WTC11 (cell line): ENCODE data around the gene TPRX2.

Experiments used
- CREM ChIP-seq: sonication (generic); formaldehyde crosslinking; IDR thresholded peaks from 2 replicates; pipeline ENCODE4 v1.8.1; 2022; ENCODE audit warnings: mild to moderate bottlenecking, missing genetic modification reagents, moderate library complexity
- GTF2I ChIP-seq: fragments of 250-450 bp; sonication (Bioruptor Pico); conservative IDR thresholded peaks from 2 replicates; pipeline ENCODE4 v1.4.0; 2021; ENCODE audit warnings: mild to moderate bottlenecking
- SP1 ChIP-seq: sonication (generic); formaldehyde crosslinking; conservative IDR thresholded peaks from 2 replicates; pipeline ENCODE4 v1.8.1; 2022; ENCODE audit warnings: missing genetic modification reagents
- TF ChIP-seq, protein P1 (sequence below): fragments of 200-600 bp; IDR thresholded peaks from 2 replicates; pipeline ENCODE4 v1.8.0; 2022; ENCODE audit warnings: antibody characterized with exemption
- TF ChIP-seq, protein P2 (sequence below): sonication (generic); formaldehyde crosslinking; IDR thresholded peaks from 2 replicates; pipeline ENCODE4 v1.8.0; 2022; ENCODE audit warnings: missing genetic modification reagents
- TF ChIP-seq, protein P3 (sequence below): sonication (generic); formaldehyde crosslinking; IDR thresholded peaks from 2 replicates; pipeline ENCODE4 v1.8.0; 2022; ENCODE audit warnings: mild to moderate bottlenecking, missing genetic modification reagents
- TF ChIP-seq, protein P4 (sequence below): sonication (generic); formaldehyde crosslinking; IDR thresholded peaks from 2 replicates; pipeline ENCODE4 v1.8.0; 2023; ENCODE audit warnings: missing genetic modification reagents, mild to moderate bottlenecking, borderline replicate concordance

DNA sequence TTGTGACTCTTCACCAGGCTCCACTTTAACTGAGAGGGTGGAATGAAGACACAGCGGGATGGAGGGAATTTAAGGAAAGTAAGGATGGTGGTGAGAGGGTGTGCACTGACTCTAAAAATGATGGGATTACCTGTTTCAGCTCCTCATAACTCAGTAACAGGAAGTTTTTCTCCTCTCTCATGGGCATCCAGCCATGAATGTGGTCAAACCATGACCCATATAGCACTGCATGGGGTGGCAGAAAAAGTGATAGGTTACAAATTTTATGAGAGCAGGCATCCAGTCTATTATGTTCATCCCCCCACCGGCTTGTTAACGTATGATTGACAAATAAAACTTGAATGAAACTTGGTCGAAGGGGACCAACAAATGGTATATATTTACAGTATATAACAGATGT is 19.9 kb downstream of the TPRX2 start:
- TF ChIP-seq, protein P1, sequence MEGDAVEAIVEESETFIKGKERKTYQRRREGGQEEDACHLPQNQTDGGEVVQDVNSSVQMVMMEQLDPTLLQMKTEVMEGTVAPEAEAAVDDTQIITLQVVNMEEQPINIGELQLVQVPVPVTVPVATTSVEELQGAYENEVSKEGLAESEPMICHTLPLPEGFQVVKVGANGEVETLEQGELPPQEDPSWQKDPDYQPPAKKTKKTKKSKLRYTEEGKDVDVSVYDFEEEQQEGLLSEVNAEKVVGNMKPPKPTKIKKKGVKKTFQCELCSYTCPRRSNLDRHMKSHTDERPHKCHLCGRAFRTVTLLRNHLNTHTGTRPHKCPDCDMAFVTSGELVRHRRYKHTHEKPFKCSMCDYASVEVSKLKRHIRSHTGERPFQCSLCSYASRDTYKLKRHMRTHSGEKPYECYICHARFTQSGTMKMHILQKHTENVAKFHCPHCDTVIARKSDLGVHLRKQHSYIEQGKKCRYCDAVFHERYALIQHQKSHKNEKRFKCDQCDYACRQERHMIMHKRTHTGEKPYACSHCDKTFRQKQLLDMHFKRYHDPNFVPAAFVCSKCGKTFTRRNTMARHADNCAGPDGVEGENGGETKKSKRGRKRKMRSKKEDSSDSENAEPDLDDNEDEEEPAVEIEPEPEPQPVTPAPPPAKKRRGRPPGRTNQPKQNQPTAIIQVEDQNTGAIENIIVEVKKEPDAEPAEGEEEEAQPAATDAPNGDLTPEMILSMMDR = no peak
- TF ChIP-seq SP1 (CRISPR knock-in tag) = no peak
- TF ChIP-seq, protein P2, sequence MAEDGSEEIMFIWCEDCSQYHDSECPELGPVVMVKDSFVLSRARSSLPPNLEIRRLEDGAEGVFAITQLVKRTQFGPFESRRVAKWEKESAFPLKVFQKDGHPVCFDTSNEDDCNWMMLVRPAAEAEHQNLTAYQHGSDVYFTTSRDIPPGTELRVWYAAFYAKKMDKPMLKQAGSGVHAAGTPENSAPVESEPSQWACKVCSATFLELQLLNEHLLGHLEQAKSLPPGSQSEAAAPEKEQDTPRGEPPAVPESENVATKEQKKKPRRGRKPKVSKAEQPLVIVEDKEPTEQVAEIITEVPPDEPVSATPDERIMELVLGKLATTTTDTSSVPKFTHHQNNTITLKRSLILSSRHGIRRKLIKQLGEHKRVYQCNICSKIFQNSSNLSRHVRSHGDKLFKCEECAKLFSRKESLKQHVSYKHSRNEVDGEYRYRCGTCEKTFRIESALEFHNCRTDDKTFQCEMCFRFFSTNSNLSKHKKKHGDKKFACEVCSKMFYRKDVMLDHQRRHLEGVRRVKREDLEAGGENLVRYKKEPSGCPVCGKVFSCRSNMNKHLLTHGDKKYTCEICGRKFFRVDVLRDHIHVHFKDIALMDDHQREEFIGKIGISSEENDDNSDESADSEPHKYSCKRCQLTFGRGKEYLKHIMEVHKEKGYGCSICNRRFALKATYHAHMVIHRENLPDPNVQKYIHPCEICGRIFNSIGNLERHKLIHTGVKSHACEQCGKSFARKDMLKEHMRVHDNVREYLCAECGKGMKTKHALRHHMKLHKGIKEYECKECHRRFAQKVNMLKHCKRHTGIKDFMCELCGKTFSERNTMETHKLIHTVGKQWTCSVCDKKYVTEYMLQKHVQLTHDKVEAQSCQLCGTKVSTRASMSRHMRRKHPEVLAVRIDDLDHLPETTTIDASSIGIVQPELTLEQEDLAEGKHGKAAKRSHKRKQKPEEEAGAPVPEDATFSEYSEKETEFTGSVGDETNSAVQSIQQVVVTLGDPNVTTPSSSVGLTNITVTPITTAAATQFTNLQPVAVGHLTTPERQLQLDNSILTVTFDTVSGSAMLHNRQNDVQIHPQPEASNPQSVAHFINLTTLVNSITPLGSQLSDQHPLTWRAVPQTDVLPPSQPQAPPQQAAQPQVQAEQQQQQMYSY (CRISPR knock-in tag) = no peak
- TF ChIP-seq, protein P3, sequence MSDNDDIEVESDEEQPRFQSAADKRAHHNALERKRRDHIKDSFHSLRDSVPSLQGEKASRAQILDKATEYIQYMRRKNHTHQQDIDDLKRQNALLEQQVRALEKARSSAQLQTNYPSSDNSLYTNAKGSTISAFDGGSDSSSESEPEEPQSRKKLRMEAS = no peak
- no peak for TF ChIP-seq GTF2I (CRISPR knock-in tag)
- TF ChIP-seq, protein P4, sequence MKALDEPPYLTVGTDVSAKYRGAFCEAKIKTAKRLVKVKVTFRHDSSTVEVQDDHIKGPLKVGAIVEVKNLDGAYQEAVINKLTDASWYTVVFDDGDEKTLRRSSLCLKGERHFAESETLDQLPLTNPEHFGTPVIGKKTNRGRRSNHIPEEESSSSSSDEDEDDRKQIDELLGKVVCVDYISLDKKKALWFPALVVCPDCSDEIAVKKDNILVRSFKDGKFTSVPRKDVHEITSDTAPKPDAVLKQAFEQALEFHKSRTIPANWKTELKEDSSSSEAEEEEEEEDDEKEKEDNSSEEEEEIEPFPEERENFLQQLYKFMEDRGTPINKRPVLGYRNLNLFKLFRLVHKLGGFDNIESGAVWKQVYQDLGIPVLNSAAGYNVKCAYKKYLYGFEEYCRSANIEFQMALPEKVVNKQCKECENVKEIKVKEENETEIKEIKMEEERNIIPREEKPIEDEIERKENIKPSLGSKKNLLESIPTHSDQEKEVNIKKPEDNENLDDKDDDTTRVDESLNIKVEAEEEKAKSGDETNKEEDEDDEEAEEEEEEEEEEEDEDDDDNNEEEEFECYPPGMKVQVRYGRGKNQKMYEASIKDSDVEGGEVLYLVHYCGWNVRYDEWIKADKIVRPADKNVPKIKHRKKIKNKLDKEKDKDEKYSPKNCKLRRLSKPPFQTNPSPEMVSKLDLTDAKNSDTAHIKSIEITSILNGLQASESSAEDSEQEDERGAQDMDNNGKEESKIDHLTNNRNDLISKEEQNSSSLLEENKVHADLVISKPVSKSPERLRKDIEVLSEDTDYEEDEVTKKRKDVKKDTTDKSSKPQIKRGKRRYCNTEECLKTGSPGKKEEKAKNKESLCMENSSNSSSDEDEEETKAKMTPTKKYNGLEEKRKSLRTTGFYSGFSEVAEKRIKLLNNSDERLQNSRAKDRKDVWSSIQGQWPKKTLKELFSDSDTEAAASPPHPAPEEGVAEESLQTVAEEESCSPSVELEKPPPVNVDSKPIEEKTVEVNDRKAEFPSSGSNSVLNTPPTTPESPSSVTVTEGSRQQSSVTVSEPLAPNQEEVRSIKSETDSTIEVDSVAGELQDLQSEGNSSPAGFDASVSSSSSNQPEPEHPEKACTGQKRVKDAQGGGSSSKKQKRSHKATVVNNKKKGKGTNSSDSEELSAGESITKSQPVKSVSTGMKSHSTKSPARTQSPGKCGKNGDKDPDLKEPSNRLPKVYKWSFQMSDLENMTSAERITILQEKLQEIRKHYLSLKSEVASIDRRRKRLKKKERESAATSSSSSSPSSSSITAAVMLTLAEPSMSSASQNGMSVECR (CRISPR knock-in tag) = no peak
- TF ChIP-seq CREM (CRISPR knock-in tag) = no peak
